Stimulated activated CD4-positive, alpha-beta T cell treated with anti-CD3 and anti-CD28 coated beads, Interleukin-4, amount 100 ng/mL, for 48 hours (primary cell): Measurements from ENCODE around the gene CORO1A.
A peak's percentile ranks its signal among the peaks of the same experiment; 100 is the strongest.
"Not testable (repeated sequence)": the region's sequence is repeated elsewhere in the genome, so short reads cannot be mapped to it uniquely, and the experiment has no call there.

Experiments
- DNase-seq, 2 donors: peaks; one replicate each; pipeline ENCODE4 v3.0.0-alpha.2; 2020; ENCODE audit warnings: low read depth in 2 of 2

The CORO1A gene

DNA sequence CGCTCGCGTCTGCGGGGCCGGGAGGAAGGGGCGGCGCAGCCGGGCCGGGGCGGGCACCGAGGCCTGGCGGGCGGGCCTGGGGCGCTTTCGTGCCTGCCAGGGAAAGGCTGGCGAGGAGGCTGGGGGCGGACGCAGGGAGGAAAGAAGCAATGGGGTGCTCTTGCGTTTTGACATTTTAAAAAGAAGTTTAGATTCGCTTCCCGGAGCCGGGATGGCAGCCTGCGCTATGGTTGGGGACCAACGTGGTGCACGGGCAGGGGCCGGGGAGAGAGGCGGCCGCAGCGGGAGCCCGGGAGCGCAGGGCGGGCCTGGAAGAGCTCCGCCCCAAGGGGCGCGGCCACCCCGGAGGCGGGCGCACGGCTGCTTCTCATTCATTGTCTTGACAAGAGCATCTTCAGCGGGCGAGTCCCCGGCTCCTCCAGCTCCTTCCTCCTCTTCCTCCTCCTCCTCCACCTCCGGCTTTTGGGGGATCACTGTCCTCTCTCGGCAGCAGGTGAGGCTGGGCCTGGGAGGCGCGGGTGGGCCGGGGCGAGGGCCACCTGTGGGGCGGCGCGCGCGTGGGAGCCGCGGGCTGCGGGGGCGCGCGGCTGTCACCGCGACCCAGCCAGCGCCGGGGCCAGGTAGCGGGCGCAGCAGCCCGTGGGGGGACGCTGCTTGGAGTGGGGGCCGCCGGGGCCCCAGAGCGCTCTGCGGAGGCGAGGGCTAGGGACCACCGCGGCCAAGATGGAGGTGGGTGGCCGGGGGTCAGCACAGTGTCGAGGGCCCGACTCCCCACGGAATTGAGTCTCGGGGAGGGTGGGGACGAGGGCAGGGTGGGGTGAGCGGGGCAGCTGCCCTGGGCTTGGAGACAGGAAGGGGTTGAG is at the start of gene CORO1A:
CORO1A (plus strand) TSS at position 370 of the 863 bp plus-strand sequence. CDS start 1,608 bp downstream, outside the sequence.
- peak; percentile 81 to 83 for DNase-seq

DNA sequence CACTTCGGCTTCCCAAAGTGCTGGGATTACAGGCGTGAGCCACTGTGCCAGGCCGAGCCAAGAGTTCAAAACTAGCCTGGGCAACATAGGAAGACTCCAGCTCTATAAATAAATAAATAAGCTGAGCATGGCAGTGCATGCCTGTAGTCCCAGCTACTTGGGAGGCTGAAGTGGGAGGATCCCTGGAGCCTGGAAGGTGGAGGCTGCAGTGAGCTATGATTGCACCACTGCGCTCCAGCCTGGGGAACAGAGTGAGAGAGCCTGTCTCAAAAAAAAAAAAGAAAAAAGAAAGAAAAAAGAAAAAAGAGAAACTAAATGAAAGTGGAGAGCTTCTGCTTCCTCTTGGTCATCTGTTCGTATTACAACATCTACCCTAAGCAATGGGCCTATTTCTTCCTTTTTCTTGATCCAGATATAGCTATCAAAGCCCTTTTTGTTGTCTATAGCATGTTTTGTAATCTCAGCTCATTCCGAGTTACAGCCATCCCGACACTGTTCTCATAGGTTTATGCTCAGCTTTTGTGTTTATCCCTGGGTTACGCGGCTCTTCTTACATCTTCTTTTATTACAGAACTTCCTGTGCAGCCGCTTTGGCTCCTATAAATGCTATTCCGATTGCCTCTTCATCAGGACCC is 46.3 kb upstream of the CORO1A start:
- DNase-seq: no peak

DNA sequence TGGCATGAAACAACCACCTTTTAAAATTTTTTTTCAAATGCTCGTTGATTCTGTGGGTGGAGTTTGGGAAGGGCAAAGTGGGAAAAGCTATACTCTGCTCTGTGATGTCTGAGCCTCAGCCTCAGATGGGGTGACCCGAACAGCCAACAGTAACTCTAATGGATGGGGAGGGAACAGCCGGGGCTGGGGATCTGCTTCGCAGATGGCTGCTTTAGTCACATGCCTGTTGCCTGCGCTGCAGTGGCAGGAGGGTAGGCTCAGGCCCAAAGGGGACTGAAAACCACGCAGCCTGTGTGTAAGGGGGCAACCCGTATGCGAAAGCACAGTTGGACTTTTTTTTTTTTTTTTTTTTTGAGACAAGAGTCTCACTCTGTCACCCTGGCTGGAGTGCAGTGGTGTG is 45.5 kb upstream of the CORO1A start:
- DNase-seq: no peak

DNA sequence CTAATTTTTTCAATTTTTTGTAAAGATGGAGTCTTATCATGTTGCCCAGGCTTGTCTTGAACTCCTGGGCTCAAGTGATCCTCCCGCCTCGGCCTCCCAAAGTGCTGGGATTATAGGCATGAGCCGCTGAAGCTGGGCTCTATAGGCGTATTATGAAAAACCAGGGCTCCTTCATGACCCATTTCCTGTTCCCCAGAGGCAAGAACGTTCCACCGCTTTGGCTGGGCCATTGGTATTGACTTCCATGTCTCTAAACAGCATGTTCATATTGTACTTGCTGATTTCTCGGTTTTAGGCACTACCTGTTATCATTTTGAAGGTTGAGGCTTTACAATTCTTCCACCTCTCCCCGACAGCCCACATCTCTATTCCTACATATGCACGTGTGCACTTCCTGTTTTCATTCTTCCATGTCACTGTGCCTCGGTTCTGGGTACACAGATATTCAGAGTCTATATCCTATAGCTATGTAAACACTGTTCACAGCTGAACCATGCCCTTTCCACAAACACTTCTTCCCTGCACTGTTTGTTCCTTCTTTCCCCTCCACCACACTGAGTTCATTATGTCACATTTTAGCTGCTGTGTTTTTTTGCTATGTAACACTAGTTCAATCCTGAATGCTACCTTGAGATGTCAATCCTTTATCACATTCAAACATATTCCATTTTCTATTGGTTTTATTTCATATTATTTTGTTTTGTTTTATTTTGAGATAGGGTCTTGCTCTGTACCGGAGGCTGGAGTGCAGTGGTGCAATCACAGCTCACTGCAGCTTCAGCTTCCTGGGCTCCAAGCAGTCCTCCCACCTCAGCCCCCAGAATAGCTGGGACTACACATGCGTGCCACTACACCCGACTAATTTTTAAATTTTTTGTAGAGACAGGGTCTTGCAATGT is 43.6 kb upstream of the CORO1A start:
- no peak for DNase-seq

DNA sequence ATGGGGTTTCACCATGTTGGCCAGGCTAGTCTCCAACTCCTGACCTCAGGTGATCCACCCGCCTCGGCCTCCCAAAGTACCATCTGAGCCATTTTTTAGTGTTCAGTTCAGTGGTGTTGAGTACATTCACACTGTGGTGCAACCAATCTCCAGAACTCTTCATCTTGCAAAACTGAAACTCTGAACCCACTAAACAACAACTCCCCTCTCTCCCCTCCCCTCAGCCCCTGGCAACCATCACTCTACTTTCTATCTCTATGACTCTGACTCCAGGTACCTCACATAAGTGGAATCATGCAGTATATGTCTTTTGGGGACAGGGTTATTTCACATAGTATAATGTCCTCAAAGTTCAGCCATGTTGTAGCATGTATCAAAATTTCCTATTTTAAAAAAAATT is 41.7 kb upstream of the CORO1A start:
- no peak for DNase-seq

DNA sequence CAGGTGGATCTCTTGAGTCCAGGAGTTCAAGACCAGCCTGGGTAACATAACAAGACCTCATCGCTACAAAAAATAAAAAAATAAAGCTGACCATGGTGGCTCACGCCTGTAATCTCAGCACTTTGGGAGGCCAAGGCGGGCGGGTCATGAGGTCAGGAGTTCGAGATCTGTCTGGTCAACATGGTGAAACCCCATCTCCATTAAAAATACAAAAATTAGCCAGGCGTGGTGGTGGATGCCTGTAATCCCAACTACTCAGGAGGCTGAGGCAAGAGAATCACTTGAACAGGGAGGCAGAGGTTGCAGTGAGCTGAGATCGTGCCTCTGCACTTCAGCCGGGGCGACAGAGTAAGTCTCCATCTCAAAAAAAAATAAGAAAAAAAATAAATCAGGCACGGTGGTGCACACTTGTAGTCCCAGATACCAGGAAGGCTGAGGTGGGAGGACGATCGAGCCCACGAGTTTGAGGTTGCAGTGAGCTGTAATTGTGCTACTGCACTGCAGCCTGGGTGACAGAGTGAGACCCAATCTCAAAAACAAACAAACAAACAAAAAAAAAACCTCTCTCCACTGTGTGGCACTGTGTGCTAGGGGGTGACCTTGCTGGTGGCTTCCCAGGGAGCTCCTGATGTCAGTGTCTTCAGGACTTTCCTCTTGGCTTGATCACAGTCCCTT is 40.6 kb upstream of the CORO1A start:
- no peak for DNase-seq

DNA sequence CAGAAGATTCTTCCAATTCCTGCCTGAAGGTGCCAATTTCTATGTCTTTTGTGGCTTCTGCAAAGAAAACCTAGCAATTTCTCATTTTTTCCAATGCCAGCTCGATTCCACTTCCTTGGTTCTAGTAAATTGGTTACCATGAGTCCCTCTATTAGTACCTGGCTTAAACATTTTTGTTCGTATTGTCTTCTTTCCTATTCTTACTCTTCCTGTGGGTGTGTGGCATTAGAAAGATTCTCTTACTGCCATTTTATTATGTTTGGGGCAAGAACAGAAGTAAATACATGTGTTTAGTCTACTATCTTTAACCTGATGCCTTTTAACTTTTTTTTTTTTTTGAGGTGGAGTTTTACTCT is 40.1 kb upstream of the CORO1A start:
- DNase-seq: no peak

DNA sequence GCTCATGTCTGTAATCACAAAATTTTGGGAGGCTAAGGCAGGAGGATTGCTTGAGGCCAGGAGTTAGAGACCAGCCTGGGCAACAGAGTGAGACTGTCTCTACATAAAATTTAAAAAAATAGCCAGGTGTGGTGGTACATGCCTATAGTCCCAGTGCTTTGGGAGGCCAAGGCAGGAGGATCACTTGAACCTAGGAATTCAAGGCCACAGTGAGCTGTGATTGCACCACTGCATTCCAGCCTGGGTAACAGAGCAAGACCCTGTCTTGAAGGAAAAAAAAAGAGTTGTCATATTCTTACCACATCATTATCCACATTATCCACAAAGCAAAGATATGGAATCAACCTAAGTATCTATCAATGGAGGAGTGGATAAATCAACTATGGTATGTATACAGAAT is 39.4 kb upstream of the CORO1A start:
- DNase-seq: no peak

DNA sequence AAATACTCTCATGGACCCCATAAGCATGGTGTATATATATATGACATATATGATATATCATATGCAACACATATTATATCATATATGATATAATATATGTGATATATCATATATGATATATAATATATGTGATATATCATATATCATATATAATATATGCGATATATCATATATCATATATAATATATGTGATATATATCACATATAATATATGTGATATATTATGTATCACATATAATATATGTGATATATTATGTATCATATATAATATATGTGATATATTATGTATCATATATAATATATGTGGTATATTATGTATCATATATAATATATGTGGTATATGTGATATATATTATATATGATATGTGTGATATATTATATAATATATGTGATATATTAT is 38.5 kb upstream of the CORO1A start:
- no peak for DNase-seq

DNA sequence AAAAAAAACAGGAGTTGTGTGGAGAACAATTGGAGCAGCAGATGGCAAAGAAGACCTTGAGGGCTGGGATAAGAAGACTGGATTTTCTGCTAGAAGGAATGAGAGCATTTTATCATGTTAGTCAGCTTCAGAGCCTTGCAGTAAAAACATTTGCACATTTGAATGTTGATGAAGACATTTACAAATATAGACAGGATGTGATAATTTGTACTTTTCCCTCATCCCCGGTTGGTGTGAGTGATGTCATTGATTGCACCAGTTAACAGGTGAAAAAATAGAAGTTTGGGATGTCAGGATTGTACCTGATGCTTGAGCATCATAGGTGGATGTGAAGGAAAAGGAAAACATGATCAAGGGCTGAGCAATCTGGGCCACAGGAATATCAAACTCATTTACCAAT is 37.7 kb upstream of the CORO1A start:
- DNase-seq: no peak

DNA sequence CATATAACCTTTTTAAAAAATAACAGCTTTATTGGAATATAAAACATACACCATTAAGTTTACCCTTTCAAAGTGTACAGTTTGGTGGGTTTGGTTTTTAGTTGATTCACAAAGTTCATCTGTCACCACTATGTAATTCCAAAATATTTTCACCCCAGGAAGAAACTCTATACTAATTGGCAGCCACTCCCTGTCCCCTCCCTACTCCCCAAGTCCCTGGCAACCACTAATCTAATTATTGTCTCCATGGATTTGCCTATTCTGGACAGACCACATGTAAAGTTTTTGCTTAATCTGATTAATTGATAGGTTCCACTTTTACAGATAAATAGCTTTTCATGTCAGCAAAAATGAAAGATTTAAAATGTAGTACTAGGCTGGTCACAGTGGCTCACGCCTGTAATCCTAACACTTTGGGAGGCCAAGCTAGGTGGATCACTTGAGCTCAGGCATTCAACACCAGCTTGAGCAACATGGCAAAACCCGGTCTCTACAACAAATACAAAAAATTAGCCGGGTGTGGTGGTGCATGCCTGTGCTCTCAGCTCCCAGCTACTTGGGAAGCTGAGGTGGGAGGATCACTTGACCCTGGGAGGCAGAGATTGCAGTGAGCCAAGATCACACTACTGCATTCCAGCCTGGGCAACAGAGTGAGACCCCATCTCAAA is 35.4 kb upstream of the CORO1A start:
- DNase-seq: no peak

DNA sequence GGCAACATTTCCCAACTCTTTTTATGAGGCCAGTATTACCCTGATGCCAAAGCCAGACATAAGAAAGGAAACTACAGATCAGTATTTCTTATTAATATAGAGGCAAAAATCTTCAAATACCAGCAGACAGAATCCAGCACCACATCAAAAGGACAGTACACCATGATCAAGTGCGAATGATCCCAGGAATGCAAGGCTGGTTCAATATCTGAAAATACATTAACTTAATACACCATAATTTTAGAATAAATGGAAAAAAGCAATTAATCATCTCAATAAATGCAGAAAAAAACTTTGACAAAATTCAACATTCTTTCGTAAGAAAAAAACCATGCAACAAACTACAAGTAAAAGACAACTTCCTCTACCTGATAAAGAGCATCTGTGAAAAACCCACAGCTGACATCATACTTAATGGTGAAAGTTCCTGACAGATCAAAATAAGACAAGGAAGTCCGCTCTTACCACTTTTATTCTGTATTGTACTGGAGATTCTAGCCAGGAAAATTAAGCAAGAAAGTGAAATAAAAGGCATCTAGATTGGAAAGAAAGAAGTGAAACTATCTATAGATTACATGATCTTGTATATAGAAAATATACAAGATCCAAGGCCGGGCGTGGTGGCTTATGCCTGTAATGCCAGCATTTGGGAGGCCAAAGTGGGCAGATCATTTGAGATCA is 34.0 kb upstream of the CORO1A start:
- DNase-seq: no peak

DNA sequence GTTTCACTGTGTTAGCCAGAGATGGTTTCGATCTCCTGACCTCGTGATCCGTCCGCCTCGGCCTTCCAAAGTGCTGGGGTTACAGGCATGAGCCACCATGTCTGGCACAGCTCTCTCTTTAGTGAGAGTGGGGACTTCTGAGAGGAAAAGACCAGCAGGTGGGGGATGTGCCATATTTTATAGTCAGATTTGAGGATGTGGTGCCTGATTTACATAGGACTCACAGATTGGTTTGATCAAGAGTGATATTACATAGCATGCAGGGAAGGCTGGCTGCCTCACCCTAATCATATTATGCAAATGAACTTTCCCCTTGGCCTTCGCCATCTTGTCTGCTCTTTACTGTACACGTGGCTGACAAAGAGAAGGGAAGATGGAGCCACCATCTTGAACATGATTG is 32.3 kb upstream of the CORO1A start:
- DNase-seq: no peak

DNA sequence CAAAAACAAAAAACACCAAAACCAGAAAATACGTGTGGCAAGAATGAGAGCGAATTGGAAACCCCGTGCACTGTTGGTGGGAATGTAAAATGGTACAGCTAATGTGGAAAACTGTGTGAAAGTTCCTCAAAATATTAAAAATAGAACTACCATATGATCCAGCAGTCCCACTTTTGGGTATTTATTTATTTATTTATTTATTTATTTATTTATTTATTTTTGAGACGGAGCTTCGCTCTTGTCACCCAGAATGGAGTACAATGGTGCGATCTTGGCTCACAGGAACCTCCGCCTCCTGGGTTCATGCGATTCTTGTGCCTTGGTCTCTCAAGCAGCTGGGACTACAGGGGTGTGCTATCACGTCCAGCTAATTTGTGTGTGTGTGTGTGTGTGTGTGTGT is 30.9 kb upstream of the CORO1A start:
- no peak for DNase-seq

DNA sequence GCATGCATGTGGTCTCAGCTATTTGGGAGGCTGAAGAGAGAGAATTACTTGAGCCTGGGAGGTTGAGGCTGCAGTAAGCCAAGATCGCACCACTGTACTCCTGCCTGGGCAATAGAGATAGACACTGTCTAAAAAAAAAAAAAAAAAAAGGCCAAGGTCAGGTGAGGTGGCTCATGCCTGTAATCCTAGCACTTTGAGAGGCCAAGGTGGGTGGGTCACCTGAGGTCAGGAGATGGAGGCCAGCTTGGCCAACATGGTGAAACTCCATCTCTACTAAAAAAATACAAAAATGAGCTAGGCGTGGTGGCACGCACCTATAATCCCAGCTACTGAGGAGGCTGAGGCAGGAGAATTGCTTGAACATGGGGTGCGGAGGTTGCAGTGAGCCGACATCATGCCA is 28.2 kb upstream of the CORO1A start:
- no peak for DNase-seq

DNA sequence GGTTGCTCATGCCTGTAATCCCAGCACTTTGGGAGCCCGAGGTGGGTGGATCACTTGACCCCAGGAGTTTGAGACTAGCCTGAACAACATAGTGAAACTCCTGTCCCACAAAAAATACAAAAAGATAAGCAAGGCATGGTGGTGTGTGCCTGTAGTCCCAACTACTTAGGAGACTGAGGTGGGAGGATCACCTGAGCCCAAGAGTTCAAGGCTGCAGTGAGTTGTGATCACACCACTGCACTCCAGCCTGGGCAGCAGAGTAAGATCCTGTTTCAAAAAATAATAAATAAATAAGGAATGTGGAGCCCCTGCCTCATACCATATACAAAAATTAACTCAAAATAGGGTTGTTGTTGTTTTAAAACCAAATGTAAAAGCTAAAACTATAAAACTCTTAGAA is 26.2 kb upstream of the CORO1A start:
- no peak for DNase-seq

DNA sequence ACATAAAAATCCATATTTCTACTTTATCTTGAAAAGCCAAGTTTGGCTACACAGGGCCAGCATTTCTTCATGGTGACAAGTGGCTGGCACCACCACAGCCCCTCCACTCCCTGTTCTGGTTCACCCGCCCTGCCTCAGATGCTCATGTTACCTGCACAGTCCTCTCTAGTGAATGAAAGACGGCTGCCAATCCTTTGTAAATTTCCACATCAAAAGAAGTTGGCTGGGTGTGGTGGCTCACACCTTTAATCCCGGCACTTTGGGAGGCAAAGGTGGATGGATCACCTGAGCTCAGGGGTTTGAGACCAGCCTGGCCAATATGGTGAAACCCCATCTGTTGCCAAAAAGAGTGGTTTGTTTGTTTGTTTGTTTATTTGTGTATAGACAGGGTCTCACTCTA is 19.9 kb upstream of the CORO1A start:
- no peak for DNase-seq

DNA sequence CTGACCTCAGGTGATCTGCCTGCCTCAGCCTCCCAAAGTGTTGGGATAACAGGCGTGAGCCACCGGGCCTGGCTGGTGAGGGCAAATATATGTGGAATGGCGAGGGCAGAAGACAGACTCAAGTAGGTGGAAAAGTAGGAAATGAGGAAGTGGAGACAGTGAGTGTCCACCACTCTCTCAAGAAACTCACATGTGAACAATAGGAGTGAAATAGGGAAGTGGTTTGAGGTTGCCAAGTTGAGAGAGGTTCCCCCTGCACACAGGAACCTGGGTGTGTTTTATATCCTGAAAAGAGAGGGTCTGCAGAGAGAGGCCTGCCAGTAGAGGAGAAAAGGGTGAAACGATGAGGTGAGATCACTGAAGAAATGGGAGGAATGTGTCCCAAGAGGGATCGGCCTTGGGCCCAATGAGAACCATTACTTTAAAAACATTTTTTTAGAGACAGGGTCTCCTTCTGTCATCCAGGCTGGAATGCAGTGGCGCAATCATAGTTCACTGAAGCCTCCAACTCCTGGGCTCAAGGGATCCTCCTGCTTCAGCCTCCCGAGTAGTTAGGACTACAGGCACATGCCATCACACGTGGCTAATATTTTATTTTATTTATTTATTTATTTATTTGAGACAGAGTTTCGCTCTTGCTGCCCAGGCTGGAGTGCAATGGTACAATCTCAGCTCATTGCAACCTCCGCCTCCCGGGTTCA is 17.1 kb upstream of the CORO1A start:
- no peak for DNase-seq

DNA sequence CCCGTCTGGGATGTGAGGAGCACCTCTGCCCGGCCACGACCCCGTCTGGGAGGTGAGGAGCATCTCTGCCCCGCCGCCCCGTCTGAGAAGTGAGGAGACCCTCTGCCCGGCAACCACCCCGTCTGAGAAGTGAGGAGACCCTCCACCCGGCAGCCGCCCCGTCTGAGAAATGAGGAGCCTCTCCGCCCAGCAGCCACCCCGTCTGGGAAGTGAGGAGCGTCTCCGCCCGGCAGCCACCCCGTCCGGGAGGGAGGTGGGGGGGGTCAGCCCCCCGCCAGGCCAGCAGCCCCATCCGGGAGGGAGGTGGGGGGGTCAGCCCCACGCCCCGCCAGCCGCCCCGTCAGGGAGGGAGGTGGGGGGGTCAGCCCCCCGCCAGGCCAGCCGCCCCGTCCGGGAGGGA is 14.7 kb upstream of the CORO1A start:
- not testable (repeated sequence) for DNase-seq

DNA sequence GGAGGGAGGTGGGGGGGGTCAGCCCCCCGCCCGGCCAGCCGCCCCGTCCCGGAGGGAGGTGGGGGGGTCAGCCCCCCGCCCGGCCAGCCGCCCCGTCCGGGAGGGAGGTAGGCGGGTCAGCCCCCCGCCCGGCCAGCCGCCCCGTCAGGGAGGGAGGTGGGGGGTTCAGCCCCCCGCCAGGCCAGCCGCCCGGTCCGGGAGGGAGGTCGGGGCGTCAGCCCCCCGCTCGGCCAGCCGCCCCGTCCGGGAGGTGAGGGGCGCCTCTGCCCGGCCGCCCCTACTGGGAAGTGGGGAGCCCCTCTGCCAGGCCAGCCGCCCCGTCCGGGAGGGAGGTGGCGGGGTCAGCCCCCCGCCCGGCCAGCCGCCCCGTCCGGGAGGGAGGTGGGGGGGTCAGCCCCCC is 14.0 kb upstream of the CORO1A start:
- DNase-seq: not testable (repeated sequence)
